MG63 (cell line): Measurements from ENCODE around the gene SRGAP1. TPM values are rescaled to one million over a fixed set of nuclear protein-coding genes. Genes with fewer than 3 reads are reported as not detected.

Experiments used
- DNase-seq: peaks from one replicate; pipeline ENCODE4 v3.0.0-alpha.2; 2020
- H3K27me3 ChIP-seq: fragments of 250-450 bp; sonication (Bioruptor Pico); 2 replicates; pipeline ENCODE4 v1.5.1; 2020; ENCODE audit warnings: mild to moderate bottlenecking, moderate library complexity
- H3K36me3 ChIP-seq: fragments of 250-450 bp; sonication (Bioruptor Pico); 2 replicates; pipeline ENCODE4 v1.5.1; 2020; ENCODE audit warnings: mild to moderate bottlenecking, moderate library complexity
- H3K4me3 ChIP-seq: fragments of 250-450 bp; sonication (Bioruptor Pico); 2 replicates; pipeline ENCODE4 v1.5.1; 2020; ENCODE audit warnings: mild to moderate bottlenecking, moderate library complexity
- H3K9me3 ChIP-seq: fragments of 250-450 bp; sonication (Bioruptor Pico); 2 replicates; pipeline ENCODE4 v1.5.1; 2020; ENCODE audit warnings: mild to moderate bottlenecking, moderate library complexity
- total RNA-seq: library from RNA; depleted of rRNA; stranded (reverse); fragments of >200 nt; shearing (Covaris generic); gene quantifications from 2 replicates; pipeline ENCODE4 v1.2.3, GENCODE V29; 2014; ENCODE audit warnings: low replicate concordance

The SRGAP1 gene
- total RNA-seq, 1 experiment from 2014 or later = 0.99 TPM

DNA sequence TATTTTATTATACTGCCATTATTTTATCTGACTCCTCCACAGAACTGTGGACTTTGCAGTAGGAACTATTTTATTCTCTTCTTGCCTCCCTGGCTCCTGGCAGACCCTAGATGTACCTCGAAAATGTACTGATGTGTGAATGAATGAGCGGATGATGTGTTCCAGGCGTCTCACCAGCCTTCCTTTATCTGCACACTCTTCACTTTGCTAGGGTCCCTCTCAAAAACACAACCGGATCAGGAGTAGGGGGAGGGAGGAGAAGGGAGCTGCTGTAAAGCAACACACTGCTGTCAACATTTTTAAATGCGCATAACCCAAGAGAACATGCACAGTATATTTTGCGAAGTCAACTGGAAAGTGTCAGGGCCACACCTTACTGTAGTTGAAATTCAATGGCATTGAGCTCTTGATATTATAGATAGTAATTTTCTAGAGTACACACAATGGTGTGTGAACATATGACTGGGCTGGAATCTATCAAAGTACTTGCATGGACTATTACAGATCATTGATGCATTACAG is 36.3 kb downstream of the SRGAP1 start:
- Histone ChIP-seq H3K9me3 (no peaks in the 10 kb centered on the region), H3K4me3 (no peak overlapping the region), H3K36me3 (peaks cover 4% of the 10 kb centered on the region; the same call in 1 of the 2 replicates), H3K27me3 (no peaks in the 10 kb centered on the region)
- no peak for DNase-seq

GRCh38 chr12:63882844-63883243 is 38.3 kb downstream of the SRGAP1 start:
- Histone ChIP-seq H3K4me3 (no peak overlapping the region), H3K9me3 (no peaks in the 10 kb centered on the region), H3K27me3 (no peaks in the 10 kb centered on the region), H3K36me3 (peaks cover 4% of the 10 kb centered on the region; the same call in 1 of the 2 replicates)
- peak; percentile 5 for DNase-seq

DNA sequence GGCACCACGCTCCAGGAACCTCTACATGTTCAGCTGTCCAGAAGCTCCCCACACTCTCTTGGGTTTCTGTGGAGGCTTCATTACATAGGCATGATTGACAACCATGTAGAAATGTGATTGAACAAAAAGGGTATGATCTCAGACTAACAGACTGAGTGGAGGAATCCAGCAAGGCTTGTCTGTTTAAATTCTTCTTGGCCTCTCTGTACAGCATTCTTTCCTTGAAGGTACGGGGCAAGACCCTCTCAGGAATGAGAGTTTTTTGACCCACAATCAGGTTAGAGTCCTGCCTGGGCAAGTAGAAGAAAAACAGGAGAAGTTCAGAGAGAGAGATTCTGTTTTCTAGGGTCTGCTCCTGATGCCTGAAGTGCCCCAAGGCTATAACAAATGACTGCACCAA is 40.9 kb downstream of the SRGAP1 start:
- H3K36me3 ChIP-seq = peaks cover 4% of the 10 kb centered on the region; the same call in 1 of the 2 replicates

GRCh38 chr12:63888908-63889635 is 44.6 kb downstream of the SRGAP1 start:
- Histone ChIP-seq H3K36me3 (peaks cover 4% of the 10 kb centered on the region; the same call in 1 of the 2 replicates), H3K27me3 (no peaks in the 10 kb centered on the region), H3K9me3 (no peaks in the 10 kb centered on the region), H3K4me3 (no peak overlapping the region)
- DNase-seq = peak; percentile 23

More for the DNA sequence above, 40.9 kb downstream of the SRGAP1 start:
- DNase-seq = no peak
- Histone ChIP-seq H3K27me3 (no peaks in the 10 kb centered on the region), H3K9me3 (no peaks in the 10 kb centered on the region), H3K4me3 (no peak overlapping the region)

DNA sequence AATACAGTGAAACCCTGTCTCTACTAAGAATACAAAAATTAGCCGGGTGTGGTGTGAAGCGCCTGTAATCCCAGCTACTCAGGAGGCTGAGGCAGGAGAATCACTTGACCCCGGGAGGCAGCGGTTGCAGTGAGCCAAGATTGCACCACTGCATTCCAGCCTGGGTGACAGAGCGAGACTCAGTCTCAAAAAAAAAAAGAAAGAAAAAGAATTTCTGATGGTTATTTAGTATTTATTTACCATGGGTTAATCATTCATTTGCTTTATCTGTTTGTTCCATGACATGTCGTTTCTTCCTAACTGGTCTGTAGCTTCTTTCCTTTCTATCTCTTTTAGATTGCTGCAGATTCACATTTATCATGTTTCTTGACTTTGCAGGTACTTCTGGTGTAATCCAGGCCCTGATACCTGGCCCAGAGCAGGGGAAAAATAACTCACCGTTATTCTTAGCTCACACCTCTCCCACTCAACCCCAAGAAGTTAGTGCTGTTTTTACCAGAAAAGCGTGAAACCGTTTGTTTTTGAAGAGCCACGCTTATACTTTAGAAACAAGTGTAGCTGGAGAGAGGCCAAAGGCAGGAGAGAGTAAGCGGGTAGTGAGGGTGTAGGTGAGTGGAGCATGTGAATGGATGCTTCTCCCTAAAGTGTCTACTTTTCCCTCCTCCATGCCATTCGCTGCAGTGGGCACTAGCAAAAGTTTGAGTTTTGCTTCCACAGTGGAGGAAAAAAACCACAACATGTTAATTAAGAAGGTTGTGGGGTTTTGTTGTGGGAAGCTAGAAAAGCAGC is 45.4 kb downstream of the SRGAP1 start:
- Histone ChIP-seq H3K36me3 (peaks cover 2% of the 10 kb centered on the region; the same call in 1 of the 2 replicates), H3K27me3 (no peaks in the 10 kb centered on the region), H3K4me3 (no peak overlapping the region), H3K9me3 (no peaks in the 10 kb centered on the region)
- DNase-seq = no peak

DNA sequence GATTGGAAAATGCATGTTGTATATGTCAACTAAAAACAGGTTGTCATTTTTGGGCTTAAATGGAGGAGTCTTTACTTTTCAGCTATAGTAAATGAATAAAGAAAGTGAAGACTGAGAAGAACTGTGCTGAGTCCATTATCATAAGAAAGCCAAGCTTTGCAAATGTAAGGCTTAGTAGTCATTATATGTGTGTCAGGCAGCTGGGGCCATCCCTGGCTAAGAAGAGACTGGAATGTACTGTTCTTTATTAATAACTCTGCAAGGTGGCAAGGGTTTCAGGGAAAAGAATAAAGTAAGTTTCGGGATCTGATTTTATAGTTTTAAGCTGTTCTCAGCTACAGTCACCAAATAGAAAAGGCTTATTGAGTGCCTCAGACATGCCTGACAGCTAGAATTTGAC is 48.7 kb downstream of the SRGAP1 start:
- Histone ChIP-seq H3K36me3 (no peaks in the 10 kb centered on the region; the same call in 1 of the 2 replicates), H3K4me3 (no peak overlapping the region), H3K9me3 (no peaks in the 10 kb centered on the region), H3K27me3 (no peaks in the 10 kb centered on the region)
- no peak for DNase-seq

DNA sequence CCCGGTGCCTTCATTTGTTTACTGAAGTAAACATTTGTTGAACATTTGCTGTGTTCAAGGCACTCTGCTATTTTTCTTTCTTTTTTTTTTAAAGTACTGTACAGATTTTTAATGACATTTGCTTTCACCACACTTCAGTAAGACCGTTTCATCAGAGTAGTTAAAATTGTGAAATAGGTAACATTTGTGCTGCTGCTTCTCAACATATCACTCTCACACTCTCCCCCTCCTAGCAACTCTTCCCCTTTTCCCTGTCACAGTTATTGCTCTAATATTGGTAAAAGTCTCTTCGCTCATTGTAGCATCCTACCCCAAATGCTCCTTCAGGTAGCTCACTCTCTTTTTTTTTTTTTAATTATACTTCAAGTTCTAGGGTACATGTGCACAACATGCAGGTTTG is 49.6 kb downstream of the SRGAP1 start:
- Histone ChIP-seq H3K4me3 (no peak overlapping the region), H3K36me3 (no peaks in the 10 kb centered on the region; the same call in 1 of the 2 replicates)
- no peak for DNase-seq

DNA sequence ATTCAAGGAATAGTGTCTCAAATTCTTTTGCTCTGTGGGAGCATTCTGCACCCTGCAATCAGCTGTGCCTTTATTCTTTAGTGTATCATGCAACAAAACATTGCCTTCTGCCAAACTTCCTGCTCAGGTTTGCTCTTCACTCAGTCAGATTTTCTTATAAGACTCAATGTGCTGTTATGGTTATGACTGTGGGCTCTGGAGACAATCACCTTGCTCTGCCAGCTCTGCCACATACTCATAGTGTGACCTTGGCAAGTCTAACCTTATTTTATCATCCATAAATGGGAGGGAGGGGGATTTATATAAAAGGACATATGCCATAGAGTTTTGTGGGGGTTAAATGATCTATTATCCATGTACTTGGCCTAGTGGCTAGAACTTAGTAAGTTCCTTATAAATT is 51.3 kb downstream of the SRGAP1 start:
- DNase-seq = no peak

More for the DNA sequence above, 49.6 kb downstream of the SRGAP1 start:
- H3K27me3 ChIP-seq = no peaks in the 10 kb centered on the region
- H3K9me3 ChIP-seq = no peaks in the 10 kb centered on the region

DNA sequence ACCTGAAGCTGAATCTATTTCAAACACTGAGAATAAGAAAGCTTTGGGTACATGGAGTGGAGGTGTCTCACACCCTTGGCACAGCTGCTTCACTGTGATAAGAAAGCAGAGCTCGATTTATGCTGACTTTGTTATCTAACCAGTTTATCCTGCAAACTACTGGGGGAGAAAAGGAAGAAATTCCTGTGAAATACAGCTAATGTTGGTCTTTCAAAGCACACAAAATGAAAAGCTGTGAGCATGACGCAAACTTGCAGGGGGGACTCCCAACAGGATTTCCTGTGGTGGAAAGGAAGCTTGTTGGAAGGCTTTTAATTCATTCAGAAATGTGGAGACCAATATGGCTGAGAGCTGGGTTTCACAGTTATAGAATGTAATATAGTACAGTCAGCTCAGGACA is 53.4 kb downstream of the SRGAP1 start:
- Histone ChIP-seq H3K9me3 (no peaks in the 10 kb centered on the region), H3K27me3 (no peaks in the 10 kb centered on the region), H3K36me3 (no peaks in the 10 kb centered on the region; the same call in 1 of the 2 replicates), H3K4me3 (no peak overlapping the region)
- DNase-seq = no peak

More for the DNA sequence above, 51.3 kb downstream of the SRGAP1 start:
- no peaks in the 10 kb centered on the region for H3K9me3 ChIP-seq
- H3K36me3 ChIP-seq = no peaks in the 10 kb centered on the region; the same call in 1 of the 2 replicates
- no peaks in the 10 kb centered on the region for H3K27me3 ChIP-seq
- H3K4me3 ChIP-seq = no peak overlapping the region

GRCh38 chr12:63898764-63899337 is 54.4 kb downstream of the SRGAP1 start:
- no peak for DNase-seq
- H3K4me3 ChIP-seq = no peak overlapping the region
- no peaks in the 10 kb centered on the region for H3K9me3 ChIP-seq
- no peaks in the 10 kb centered on the region for H3K27me3 ChIP-seq
- no peaks in the 10 kb centered on the region; the same call in 1 of the 2 replicates for H3K36me3 ChIP-seq

DNA sequence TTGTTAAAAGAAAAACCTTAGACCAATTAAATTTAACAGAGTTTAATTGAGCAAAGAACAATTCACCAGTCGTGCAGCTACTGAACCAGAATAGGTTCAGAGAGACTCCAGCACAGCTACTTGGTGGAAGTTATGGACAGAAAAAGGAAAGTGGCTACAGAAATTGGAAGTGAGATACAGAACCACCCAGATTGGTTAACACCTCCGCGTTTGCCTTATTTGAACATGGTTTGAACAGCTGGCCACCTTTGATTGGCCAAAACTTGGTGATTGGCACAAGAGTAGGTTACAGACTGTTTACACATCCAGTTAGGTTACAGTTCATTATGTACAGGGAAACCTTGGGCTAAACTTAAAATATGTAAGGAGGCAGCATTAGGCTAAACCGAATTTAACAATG is 54.9 kb downstream of the SRGAP1 start:
- no peaks in the 10 kb centered on the region for H3K36me3 ChIP-seq
- peak; percentile 62 for DNase-seq
- H3K27me3 ChIP-seq = no peaks in the 10 kb centered on the region
- H3K4me3 ChIP-seq = no peak overlapping the region
- H3K9me3 ChIP-seq = no peaks in the 10 kb centered on the region

GRCh38 chr12:63900922-63901793 is 56.7 kb downstream of the SRGAP1 start:
- Histone ChIP-seq H3K36me3 (no peaks in the 10 kb centered on the region), H3K9me3 (peaks cover 6% of the 10 kb centered on the region; the same call in 1 of the 2 replicates), H3K4me3 (no peak overlapping the region), H3K27me3 (no peaks in the 10 kb centered on the region)
- no peak for DNase-seq

- no peak for DNase-seq
- peaks cover 4% of the 10 kb centered on the region; the same call in 1 of the 2 replicates for H3K36me3 ChIP-seq
- H3K9me3 ChIP-seq = peaks cover 13% of the 10 kb centered on the region; the same call in 1 of the 2 replicates
Measured at GRCh38 chr12:63904653-63905052, 60.2 kb downstream of the SRGAP1 start.

DNA sequence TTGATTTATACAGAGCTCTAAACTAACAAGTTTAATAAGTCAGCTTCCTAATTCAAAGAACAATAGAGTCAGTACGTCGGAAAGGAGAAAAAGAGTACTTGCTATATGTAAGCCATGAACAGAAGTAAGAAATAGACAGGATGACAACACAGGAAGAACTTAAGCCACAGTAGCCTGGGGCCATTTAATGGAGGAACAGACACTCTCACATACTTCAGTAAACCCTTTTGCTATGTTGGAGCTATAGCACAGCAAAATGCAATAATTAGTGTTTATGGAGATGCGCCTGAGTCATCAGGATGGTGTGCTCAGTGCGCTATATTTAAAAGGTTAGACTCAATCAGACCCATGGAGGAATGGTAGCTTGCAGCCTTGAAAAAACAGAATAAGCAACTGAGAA is 61.0 kb downstream of the SRGAP1 start:
- Histone ChIP-seq H3K9me3 (peaks cover 13% of the 10 kb centered on the region; the same call in 1 of the 2 replicates), H3K36me3 (peaks cover 4% of the 10 kb centered on the region; the same call in 1 of the 2 replicates), H3K4me3 (no peak overlapping the region), H3K27me3 (no peaks in the 10 kb centered on the region)
- DNase-seq = no peak

More at GRCh38 chr12:63904653-63905052, 60.2 kb downstream of the SRGAP1 start:
- Histone ChIP-seq H3K27me3 (no peaks in the 10 kb centered on the region), H3K4me3 (no peak overlapping the region)

DNA sequence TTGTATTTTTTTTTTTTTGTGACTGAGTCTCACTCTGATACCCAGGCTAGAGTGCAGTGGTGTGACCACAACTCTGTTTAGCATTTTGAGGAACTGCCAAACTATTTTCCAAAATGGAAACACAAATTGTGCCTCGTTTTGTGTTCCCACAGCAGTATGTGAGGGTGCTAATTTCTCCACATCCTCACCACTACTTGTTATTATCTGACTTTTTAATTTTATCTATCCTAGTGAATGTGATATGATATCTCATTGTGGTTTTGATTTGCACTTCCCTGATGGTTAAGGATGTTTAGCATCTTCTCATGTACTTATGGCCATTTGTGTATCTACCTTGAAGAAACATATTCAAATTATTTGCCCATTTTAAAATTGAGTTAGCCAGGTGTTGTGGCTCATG is 62.4 kb downstream of the SRGAP1 start:
- peaks cover 16% of the 10 kb centered on the region; the same call in 1 of the 2 replicates for H3K9me3 ChIP-seq
- peaks cover 4% of the 10 kb centered on the region for H3K36me3 ChIP-seq
- no peak overlapping the region for H3K4me3 ChIP-seq
- no peak for DNase-seq
- H3K27me3 ChIP-seq = no peaks in the 10 kb centered on the region

GRCh38 chr12:63907561-63907960 is 63.1 kb downstream of the SRGAP1 start:
- Histone ChIP-seq H3K36me3 (peaks cover 6% of the 10 kb centered on the region), H3K4me3 (no peak overlapping the region), H3K9me3 (peaks cover 17% of the 10 kb centered on the region; the same call in 1 of the 2 replicates), H3K27me3 (no peaks in the 10 kb centered on the region)
- DNase-seq = no peak
